GM18907 (cell line): ENCODE measurements around the gene IQCN.

ENCODE experiments used
- ATAC-seq: cut with Tn5 transposase; IDR thresholded peaks from one replicate; pipeline ENCODE4 v1.9.1; 2021; ENCODE audit warnings: mild to moderate bottlenecking, moderate library complexity; ENCODE audit not compliant: unreplicated experiment

Gene IQCN

DNA sequence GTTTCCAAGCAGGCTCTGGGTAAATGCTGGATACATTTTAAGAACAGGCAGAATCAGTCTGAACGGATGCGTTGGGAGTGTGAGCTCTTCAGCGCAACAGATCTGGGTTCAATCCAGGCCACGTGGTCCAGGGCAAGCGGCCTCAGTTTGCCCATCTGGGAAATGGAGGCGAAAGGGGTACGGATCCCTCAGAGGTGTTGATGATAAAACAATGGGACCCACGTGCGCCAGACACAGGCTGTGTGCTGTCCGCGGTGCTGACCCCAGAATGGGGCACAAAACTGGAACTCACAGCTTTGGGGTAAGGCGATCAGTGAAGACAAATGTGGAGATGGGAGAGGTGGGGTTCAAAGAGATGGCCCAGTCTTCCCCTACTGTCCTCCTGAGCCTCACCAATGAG is 34.9 kb downstream of the IQCN start:
- no peak for ATAC-seq

DNA sequence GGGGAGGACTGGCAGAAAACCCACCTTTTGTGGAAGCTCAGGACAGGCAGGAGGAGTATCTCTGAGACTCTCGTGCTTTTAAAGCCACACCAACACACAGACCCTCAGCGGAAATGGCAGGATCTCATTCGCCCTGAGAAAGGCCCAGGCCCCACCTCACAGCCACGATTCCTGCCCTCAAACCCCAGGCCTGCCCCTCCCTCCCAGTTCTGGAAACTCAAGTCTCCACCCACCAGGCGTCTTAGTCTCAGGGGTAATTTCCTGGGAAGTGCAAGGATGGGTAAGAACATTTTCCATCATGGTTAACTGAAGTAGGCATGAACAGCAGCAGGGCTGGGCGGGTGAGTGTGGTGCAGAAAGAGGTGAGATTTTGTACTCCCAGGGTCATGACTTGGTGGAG is 40.1 kb downstream of the IQCN start:
- no peak for ATAC-seq

GRCh38 chr19:18233224-18233825 is 40.9 kb downstream of the IQCN start:
- ATAC-seq, result no peak

GRCh38 chr19:18232540-18233223 is 41.6 kb downstream of the IQCN start:
- no peak for ATAC-seq

- no peak for ATAC-seq
Observed at GRCh38 chr19:18231775-18232174, 42.5 kb downstream of the IQCN start.

DNA sequence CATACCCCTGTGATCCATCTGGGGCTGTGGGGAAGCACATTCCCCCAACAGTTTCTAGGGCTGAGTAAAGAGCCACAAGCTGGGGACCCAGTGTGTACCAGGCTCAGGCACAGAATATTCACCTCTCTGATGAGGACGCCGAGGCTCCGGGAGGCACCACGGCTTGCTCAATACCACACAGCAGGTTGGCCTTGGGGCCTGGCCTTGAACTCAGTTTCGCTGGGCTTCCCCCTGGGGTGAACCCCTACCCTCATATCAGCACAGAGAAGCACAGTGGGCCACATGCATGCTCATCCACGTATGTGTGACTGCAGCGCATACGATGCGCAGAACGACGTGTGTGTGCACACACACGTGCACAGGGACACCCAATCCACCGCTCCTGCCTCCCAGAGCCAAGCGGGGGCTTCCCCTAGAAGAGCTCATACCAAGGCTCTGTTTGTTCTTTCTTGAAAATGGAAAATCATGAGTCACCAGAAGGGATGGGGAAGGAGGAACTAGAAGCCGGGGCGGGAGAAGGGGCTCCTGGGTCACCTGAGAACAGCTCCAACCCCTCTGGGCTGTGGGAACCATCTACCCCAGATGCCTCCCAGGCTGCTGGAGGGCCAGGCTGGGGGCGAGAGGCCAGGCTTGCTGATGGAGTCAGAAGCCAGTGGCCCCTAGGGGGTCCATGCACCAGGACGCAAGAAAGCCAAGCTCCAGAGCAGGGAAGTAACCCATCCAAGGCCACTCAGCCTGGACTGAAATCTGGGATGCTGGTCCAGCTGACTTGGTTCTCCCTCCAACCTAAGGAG is 43.1 kb downstream of the IQCN start:
- no peak for ATAC-seq

DNA sequence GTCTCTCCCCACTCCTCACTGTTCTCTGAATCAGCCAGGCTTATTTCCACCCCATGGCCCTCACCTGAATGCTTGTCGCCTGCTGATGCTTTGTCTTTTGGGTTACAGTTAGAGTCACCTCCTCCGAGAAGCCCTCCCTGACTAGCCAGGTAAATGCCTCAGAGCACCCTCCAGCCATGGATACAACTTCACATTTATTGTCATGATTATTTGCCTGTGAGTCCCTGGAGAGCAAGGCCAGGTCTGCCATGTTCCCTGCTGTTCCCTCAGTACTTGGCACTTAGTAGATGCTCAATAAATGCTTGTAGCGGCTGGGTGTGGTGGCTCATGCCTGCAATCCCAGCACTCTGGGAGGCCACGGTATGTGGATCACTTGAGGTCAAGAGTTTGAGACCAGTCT is 44.3 kb downstream of the IQCN start:
- no peak for ATAC-seq

DNA sequence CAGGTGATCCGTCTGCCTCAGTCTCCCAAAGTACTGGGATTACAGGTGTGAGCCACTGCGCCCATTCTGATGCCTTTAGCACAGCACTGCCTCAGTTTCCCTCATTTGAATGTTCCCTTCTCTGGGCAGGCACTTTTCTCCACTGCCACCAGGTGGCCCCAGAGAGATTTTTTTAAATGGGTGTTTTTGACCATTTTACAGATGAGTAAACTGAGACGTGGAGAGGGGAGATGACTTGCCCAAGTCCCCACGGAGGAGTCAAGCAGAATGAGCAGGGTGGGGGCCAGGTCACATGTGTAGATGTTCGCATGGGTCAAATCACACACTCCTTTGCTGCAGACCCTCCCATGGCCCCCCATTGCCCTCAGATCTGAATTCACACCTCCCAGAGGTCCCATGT is 44.8 kb downstream of the IQCN start:
- ATAC-seq, result no peak

DNA sequence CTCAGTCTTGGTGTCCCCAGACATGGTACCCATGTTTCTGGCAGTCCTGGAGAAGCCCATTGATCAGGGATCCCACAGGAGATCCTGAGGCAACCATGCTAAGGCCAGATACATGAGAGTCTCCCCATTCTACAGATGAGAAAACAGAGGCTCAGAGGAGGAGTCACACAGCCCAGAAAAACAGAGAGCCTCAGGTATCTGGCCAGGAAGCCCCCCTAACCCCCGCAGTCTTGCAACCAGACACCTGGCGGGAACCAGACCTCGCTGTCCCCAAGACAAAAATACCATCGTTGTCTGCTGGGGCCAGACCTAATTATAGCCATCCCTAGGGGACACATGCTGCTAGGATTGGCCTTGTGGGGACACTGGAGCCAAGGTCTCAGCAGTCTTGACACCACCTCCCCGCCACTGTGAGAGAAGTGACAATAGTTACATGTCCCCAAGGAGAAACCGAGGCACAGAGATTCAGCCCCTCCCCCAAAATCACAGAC is 46.4 kb downstream of the IQCN start:
- ATAC-seq, result no peak

DNA sequence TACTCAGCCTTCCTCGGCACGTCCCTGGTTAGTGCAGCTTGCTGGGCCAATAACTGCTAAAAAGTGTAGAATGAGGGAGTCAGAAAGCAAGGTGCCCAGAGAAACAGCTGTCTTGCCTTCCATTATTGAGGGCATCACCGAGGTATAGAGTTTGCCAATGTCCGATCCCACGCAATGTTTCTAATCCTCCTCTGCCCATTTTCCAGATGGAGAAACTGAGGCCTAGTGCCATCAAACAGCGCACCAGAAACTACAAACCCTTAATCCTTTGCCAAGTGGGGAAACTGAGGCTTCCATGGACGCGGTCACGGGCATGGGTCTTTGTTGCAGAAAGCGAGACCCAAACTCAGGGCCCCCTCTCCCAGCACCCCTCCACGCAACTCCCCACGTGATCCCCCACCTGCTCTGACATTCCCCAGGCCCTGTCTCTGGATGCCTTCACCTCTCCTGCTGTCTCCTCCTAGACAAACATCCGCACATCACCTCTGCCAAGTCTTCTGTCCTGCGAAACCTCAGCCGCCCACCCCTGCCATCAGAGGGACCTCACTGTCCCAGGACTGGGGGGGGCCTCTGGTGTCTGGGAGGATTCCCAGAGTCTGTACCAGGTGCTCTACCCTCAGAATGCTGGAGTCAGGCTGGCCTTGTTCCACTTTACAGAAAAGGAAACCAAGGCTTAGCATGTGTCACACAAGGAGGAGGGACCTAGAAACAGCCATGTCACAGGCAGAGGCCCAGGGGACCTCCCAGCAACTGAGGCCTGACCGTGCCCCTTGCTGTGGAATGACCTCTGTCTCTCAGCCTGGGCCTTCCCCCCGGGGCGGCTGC is 47.1 kb downstream of the IQCN start:
- ATAC-seq, result no peak

DNA sequence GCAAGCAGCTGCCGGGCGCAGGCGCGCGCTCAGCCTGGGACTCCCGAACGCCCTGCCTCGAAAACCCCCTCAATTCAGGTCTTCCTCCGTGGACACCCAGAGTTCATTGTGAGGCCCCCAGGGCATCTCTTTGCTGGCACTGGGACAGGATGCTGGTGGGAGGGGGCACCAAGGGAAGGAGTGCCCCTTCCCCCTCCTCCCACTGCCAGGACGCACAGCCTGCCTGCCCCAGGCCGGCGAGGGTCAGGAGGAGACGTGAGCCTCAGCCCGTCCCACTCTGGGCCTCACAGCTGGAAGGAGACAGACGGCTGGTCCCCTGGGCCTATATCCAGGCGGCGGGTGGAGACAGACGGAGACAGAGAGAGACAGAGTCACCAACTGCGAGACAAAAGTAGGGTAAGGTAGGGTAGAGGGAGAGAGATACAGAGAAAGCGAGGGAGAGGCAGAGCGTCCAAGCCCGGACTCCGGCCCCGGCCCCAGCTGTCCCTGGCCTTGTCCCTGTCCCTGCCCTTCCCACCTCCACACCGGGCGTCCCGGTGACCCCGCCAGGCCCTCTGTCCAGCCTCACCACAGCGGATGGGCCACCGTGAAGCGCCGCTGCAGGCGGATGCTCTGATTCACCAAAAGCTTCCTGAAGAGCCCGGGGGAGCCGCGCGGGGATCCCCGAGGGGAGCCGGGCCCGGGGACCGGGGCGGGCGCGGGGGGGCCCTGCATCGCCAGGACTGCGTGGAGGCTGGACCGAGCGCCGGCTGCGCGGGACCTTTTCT is 48.4 kb downstream of the IQCN start, which contains the start of gene PDE4C:
Gene PDE4C (minus strand): TSS at position 737 of the 767 bp plus-strand sequence. CDS start 23 bp downstream, at position 714.
- ATAC-seq, result no peak

- no peak for ATAC-seq
Observed at GRCh38 chr19:18225355-18225701, 48.9 kb downstream of the IQCN start.

DNA sequence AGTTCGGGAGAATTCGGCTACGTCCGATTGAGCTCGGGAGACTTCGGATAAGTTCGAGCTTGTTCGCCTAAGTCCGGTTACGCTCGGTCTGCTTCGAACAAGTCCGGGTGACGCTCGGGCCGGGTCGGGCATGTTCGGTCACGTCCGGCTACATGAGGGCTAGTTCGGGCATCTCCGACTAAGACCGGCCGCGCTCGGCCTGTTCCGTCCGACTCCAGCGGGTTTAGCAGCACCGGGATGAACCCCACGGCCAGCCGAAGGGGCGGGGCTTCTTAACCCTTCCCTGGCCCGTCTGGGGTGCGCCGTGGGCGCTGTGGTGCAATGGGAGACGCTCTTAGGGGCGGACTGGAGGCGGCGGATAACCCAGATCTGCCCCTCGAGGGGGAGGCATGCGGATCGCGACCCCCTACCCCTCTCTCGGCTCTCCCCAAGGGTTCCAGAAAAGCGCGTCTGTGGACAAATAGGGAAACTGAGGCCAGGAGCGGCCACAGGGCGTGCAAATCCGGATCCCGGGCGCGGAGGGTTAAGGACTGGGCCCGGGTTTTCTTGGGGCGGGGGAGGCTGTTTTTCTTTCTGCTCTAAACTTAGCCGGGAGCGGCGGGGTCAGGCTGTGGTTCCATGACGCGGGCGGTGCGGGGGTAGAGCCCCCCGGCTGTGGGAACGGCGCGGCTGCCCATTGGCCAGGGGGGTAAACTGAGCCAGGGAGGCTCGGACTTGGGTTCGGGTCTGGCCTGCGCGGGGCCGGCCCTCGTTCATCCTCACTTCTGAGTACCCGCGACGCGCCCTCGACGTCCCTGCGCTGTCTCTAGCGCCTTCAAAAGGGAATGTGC is 49.5 kb downstream of the IQCN start:
- peak; percentile 93 for ATAC-seq

DNA sequence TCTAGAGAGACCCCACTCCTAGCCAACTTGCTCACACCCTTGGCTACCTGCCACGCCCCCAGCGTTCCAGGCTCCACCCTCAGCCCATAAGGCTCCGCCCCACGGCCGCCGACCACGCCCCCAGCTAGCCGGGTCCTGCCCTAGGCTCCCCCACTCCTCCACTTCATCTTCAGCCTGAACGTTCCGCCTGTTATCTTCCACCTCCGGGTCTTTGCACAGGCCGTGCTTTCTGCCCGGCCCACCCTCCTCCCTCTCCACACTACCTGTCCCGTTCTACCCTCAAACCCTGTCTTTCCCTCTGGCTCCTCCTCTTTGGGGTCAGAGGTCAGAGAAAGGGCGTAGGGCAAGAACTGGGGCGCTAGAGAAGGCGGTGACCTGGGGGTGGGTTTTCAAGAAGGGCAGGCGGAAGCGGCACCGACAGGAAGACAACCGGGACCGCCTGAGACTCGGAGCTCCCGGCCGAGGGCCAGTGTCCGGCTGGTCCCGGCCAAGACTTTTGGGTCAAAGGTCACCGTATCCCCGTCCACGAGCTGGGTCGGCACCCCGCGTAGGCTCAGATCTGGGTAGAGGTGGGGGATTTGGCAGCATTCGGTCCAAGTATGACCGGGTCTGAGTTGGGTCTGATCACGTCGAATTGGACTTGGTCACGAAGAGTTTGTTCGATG is 50.3 kb downstream of the IQCN start:
- no peak for ATAC-seq

- no peak for ATAC-seq
Observed at GRCh38 chr19:18221815-18222725, 52.2 kb downstream of the IQCN start.

DNA sequence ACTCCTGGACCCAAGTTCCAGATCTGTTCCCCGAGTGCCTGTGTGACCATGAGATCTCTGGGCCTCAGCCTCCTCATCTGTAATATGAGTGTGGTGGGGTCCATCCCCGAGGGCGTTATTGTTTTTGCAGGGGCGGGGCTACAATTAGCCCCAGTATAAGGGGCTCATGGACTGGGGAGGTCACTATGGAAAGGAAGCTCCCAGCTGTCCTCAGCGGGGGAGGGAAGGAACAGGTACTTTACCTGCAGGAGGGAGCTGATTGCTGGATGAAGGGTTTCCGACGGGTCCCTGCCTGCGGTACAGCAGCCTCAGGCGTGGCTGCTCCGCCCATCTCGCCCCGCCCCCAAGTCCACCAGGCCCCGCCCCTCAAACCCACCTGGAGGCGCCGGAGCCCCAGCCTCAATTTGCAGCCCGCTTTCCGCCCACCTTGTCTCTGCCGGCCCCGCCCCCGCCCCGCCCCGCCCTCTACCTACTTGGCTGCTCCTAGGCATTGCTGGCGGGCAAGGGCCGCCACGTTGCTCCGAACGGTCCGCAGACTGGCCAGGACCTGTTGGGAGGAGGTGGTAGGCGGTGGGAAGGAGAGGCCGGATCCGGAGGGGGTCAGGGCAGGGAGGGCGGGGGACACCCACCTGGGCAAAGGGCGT is 53.5 kb downstream of the IQCN start:
- ATAC-seq, result no peak

GRCh38 chr19:18219911-18220631 is 54.2 kb downstream of the IQCN start:
- no peak for ATAC-seq
